HG03520 (cell line): ENCODE results near the gene TAF4.
"Not testable (repeated sequence)": the region's sequence is repeated elsewhere in the genome, so short reads cannot be mapped to it uniquely, and the experiment has no call there.

ENCODE experiments used
- ATAC-seq: cut with Tn5 transposase; IDR thresholded peaks from one replicate; pipeline ENCODE4 v1.9.1; 2021; ENCODE audit warnings: mild to moderate bottlenecking, moderate library complexity; ENCODE audit not compliant: unreplicated experiment

TAF4 gene

DNA sequence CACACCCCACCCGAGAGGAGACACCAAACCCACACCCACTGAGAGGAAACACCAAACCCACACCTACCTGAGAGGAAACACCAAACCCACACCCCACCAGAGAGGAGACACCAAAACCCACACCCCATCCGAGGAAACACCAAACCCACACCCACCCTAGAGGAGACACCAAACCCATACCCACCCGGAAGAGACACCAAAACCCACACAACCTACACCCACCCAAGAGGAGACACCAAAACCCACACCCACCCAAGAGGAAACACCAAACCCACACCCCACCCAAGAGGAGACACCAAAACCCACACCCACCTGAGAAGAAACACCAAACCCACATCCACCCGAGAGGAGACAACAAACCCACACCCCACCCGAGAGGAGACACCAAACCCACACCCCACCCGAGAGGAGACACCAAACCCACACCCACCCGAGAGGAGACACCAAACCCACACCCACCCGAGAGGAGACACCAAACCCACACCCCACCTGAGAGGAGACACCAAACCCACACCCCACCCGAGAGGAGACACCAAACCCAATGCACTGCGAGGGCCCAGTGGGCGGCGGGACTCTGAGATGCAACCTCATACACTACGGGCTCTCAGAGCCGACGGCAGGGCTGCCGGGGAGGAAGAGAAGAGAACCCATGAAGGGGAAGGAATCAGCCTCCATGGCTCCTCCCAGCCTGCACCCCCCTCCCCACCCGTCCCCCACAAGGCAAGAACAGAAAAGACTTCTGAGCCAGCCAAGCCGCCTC lies 83.3 kb downstream of the TAF4 start:
- no peak for ATAC-seq

- ATAC-seq = not testable (repeated sequence)
Observed at GRCh38 chr20:61981691-61982090, 84.0 kb downstream of the TAF4 start.

GRCh38 chr20:61980647-61981583 lies 84.8 kb downstream of the TAF4 start:
- ATAC-seq = no peak

GRCh38 chr20:61979701-61980635 lies 85.7 kb downstream of the TAF4 start:
- no peak for ATAC-seq

DNA sequence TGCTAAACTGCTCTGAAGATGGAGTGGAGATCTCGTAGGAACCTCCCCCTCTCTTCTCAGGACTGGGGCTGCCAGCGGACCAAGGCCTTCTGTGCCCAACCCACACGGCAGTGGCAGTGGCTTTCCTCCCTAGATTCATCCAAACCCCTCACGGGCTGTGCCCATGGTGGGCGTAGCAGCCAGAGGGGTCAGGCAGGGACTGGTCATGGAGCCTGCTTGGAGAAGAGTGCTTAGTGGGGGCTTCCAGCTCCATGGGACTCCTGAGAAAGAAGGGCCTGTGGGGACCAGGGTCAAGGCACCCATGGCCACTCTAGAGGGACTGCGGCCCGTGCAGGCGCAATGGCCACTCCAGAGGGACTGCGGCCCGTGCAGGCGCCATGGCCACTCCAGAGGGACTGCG lies 86.6 kb downstream of the TAF4 start:
- ATAC-seq = no peak

GRCh38 chr20:61978491-61978890 lies 87.2 kb downstream of the TAF4 start:
- no peak for ATAC-seq

DNA sequence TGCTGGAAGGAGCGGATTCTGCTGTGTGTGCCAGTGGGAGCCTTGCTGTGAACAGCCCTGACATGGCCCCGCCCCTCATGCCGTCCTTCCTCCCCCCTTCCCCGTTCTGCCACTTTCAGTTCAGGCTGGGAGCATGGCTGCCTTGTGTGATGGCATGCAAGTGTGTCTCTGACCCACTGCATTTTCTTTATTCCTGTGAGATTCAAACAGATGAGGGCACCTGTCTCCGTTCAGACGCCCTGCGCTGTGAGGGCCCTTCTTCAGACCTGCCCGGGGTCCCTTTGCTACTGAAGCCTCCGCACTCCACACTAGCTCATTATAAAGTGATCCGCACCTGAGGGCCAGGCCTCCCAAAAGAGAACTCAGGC lies 88.3 kb downstream of the TAF4 start:
- ATAC-seq = no peak

- no peak for ATAC-seq
Observed at GRCh38 chr20:61976644-61977418, 88.8 kb downstream of the TAF4 start.

- no peak for ATAC-seq
Observed at GRCh38 chr20:61976263-61976643, 89.4 kb downstream of the TAF4 start.

GRCh38 chr20:61975407-61976129 lies 90.1 kb downstream of the TAF4 start:
- ATAC-seq = no peak

DNA sequence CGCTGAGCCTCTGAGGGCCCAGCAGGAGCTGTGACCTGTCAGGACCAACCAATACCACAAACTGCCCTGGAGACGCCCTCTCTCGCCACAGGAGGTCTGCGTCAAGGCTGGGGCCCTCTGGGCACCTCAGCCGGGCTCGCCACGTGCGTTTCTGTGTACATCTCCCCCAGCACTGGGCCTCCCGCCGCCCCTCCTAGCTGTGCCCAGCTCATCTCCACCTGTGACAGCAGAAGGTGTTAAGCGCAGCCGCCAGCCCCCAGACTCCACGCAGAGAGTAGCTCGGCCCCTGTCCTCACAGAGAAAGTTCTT lies 91.4 kb downstream of the TAF4 start:
- no peak for ATAC-seq

GRCh38 chr20:61973515-61974356 lies 91.9 kb downstream of the TAF4 start:
- ATAC-seq = no peak

GRCh38 chr20:61972636-61973508 lies 92.8 kb downstream of the TAF4 start:
- no peak for ATAC-seq

- not testable (repeated sequence) for ATAC-seq
Observed at GRCh38 chr20:61971595-61971994, 94.1 kb downstream of the TAF4 start.

- no peak for ATAC-seq
Observed at GRCh38 chr20:61970357-61970756, 95.3 kb downstream of the TAF4 start.

DNA sequence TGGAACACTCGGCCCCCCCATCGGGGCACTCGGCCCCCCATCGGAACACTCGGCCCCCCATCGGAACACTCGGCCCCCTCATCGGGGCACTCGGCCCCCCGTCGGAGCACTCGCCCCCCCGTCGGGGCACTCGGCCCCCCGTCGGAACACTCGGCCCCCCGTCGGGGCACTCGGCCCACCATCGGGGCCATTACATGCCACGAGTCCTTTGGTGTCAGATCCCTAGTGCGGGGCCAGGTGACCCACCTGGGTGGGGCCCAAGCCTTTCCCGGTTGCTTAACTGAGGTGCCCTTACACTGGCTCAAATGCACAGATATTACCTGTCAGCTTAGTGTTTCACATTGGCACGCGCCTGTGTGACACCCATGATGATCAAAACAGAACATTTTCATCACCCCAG lies 95.9 kb downstream of the TAF4 start:
- no peak for ATAC-seq

DNA sequence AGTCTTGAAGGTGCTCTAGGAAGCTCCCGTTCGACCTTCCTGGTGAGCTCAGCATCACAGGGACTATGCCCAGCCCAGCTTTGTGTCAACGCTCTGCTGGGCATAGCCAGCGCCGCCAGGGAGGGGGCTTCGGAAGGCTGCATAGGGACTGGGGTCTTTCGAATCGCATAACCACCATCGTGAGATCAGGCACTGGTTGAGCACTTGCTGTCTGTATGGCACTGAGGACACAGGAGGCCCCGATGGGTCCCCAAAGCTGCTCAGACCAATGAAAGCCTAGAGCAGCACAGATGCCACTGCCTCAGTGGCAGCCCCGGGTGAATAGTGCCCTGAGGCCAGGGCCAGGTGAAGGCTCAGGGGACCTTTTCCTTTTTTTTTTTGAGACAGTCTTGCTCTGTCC lies 96.7 kb downstream of the TAF4 start:
- ATAC-seq = no peak
